Osteocyte (in vitro differentiated cells): ENCODE results near the gene STAB1. TPM values are rescaled to one million over a fixed set of nuclear protein-coding genes. Genes with fewer than 3 reads are reported as not detected.

Source experiments
- DNase-seq: peaks from one replicate; pipeline ENCODE4 v3.0.0; 2021; ENCODE audit warnings: mixed read lengths; ENCODE audit not compliant: unreplicated experiment; ENCODE audit errors: extremely low spot score
- H3K27ac Mint-ChIP-seq: one replicate; pipeline ENCODE4 v1.8.0; 2021; ENCODE audit warnings: mild to moderate bottlenecking, mixed read lengths; ENCODE audit not compliant: unreplicated experiment
- H3K27me3 Mint-ChIP-seq: one replicate; pipeline ENCODE4 v1.8.0; 2021; ENCODE audit warnings: mixed read lengths; ENCODE audit not compliant: unreplicated experiment
- H3K36me3 Mint-ChIP-seq: one replicate; pipeline ENCODE4 v1.8.0; 2021; ENCODE audit warnings: mixed read lengths; ENCODE audit not compliant: unreplicated experiment
- H3K4me1 Mint-ChIP-seq: one replicate; pipeline ENCODE4 v1.8.0; 2021; ENCODE audit warnings: mixed read lengths; ENCODE audit not compliant: unreplicated experiment
- H3K4me3 Mint-ChIP-seq: one replicate; pipeline ENCODE4 v1.8.0; 2021; ENCODE audit warnings: mild to moderate bottlenecking, moderate library complexity, mixed read lengths; ENCODE audit not compliant: unreplicated experiment
- H3K9me3 Mint-ChIP-seq: one replicate; pipeline ENCODE4 v1.8.0; 2021; ENCODE audit warnings: mixed read lengths; ENCODE audit not compliant: unreplicated experiment
- CTCF ChIP-seq: fragments of 200-600 bp; sonication (generic); IDR thresholded peaks from 2 replicates; pipeline ENCODE4 v1.5.0; 2021; ENCODE audit warnings: antibody characterized with exemption, mild to moderate bottlenecking, moderate library complexity
- total RNA-seq: library from RNA; stranded (reverse); gene quantifications from 2 replicates; pipeline ENCODE4 v1.2.1, GENCODE V29; 2021

The STAB1 gene
- total RNA-seq, 1 donor from 2014 or later = not detected

- Mint-ChIP-seq H3K9me3 (no peaks in the 10 kb centered on the region), H3K27me3 (no peaks in the 10 kb centered on the region), H3K36me3 (peaks cover 49% of the 10 kb centered on the region), H3K27ac (peak overlapping the region; percentile 37), H3K4me1 (peaks cover 8% of the 10 kb centered on the region), H3K4me3 (no peak overlapping the region)
- no peak for TF ChIP-seq CTCF
- no peak for DNase-seq
Observed at GRCh38 chr3:52483081-52483480, 12.1 kb upstream of the STAB1 start.

- no peak for DNase-seq
- H3K27ac Mint-ChIP-seq = no peak overlapping the region
- H3K27me3 Mint-ChIP-seq = no peaks in the 10 kb centered on the region
- peaks cover 49% of the 10 kb centered on the region for H3K36me3 Mint-ChIP-seq
- no peak overlapping the region for H3K4me3 Mint-ChIP-seq
- no peaks in the 10 kb centered on the region for H3K9me3 Mint-ChIP-seq
- no peak for TF ChIP-seq CTCF
- H3K4me1 Mint-ChIP-seq = peaks cover 8% of the 10 kb centered on the region
Observed at GRCh38 chr3:52483577-52484381, 11.4 kb upstream of the STAB1 start.

GRCh38 chr3:52484680-52485461 lies 10.3 kb upstream of the STAB1 start:
- H3K4me3 Mint-ChIP-seq = no peak overlapping the region
- no peak overlapping the region for H3K27ac Mint-ChIP-seq
- peaks cover 8% of the 10 kb centered on the region for H3K4me1 Mint-ChIP-seq
- H3K9me3 Mint-ChIP-seq = no peaks in the 10 kb centered on the region
- no peak for TF ChIP-seq CTCF
- no peak for DNase-seq
- H3K27me3 Mint-ChIP-seq = no peaks in the 10 kb centered on the region
- peaks cover 45% of the 10 kb centered on the region for H3K36me3 Mint-ChIP-seq

GRCh38 chr3:52487050-52487787 lies 7.9 kb upstream of the STAB1 start:
- no peaks in the 10 kb centered on the region for H3K9me3 Mint-ChIP-seq
- peaks cover 12% of the 10 kb centered on the region for H3K4me1 Mint-ChIP-seq
- peaks cover 37% of the 10 kb centered on the region for H3K36me3 Mint-ChIP-seq
- no peak overlapping the region for H3K27ac Mint-ChIP-seq
- H3K27me3 Mint-ChIP-seq = no peaks in the 10 kb centered on the region
- no peak overlapping the region for H3K4me3 Mint-ChIP-seq
- DNase-seq = no peak
- no peak for TF ChIP-seq CTCF
